ACC112 (cell line): Measurements from ENCODE around the gene AGAP1.
"Not testable (repeated sequence)": the region's sequence is repeated elsewhere in the genome, so short reads cannot be mapped to it uniquely, and the experiment has no call there.

Source experiments
- H2AFZ ChIP-seq: fragments of 200-600 bp; sonication (generic); one replicate; pipeline ENCODE4 v1.6.0; 2017; ENCODE audit warnings: antibody characterized with exemption, low read length; ENCODE audit not compliant: unreplicated experiment
- H3K27ac ChIP-seq: fragments of 200-600 bp; sonication (generic); 2 replicates; pipeline ENCODE4 v1.5.1; 2014; ENCODE audit warnings: low read depth, mild to moderate bottlenecking, antibody characterized with exemption, low read length, moderate library complexity
- H3K27me3 ChIP-seq: fragments of 200-600 bp; sonication (generic); 2 replicates; pipeline ENCODE4 v1.6.1; 2014; ENCODE audit warnings: mild to moderate bottlenecking, antibody characterized with exemption, low read length, moderate library complexity, mixed read lengths; ENCODE audit not compliant: insufficient read depth
- H3K36me3 ChIP-seq: fragments of 200-600 bp; sonication (generic); 2 replicates; pipeline ENCODE4 v1.6.1; 2016; ENCODE audit warnings: mild to moderate bottlenecking, antibody characterized with exemption, low read length, moderate library complexity, mixed read lengths; ENCODE audit not compliant: insufficient read depth
- H3K4me1 ChIP-seq: fragments of 200-600 bp; sonication (generic); one replicate; pipeline ENCODE4 v1.6.1; 2016; ENCODE audit warnings: low read length, mixed read lengths; ENCODE audit not compliant: insufficient read depth, unreplicated experiment, control insufficient read depth
- H3K4me3 ChIP-seq: fragments of 200-600 bp; sonication (generic); 2 replicates; pipeline ENCODE4 v1.5.1; 2014; ENCODE audit warnings: mild to moderate bottlenecking, low read depth, low read length
- H3K79me2 ChIP-seq: fragments of 200-600 bp; sonication (generic); one replicate; pipeline ENCODE4 v1.6.0; 2016; ENCODE audit warnings: low read length; ENCODE audit not compliant: control insufficient read depth, unreplicated experiment, insufficient read depth

Gene AGAP1

GRCh38 chr2:235938611-235939010 lies 444.8 kb downstream of the AGAP1 start:
- H3K79me2 ChIP-seq = no peaks in the 10 kb centered on the region
- H3K27ac ChIP-seq = no peak overlapping the region
- H2AFZ ChIP-seq = no peak overlapping the region
- H3K4me3 ChIP-seq = no peak overlapping the region
- no peaks in the 10 kb centered on the region for H3K27me3 ChIP-seq
- no peaks in the 10 kb centered on the region for H3K4me1 ChIP-seq
- peaks cover 4% of the 10 kb centered on the region; the same call in 1 of the 2 replicates for H3K36me3 ChIP-seq

- Histone ChIP-seq H3K4me1 (no peaks in the 10 kb centered on the region), H3K36me3 (peaks cover 4% of the 10 kb centered on the region; the same call in 1 of the 2 replicates)
These were observed 445.6 kb downstream of the AGAP1 start for GRCh38 chr2:235939471-235939870.

GRCh38 chr2:235940330-235940729 lies 446.5 kb downstream of the AGAP1 start:
- Histone ChIP-seq H3K36me3 (peaks cover 4% of the 10 kb centered on the region; the same call in 1 of the 2 replicates), H3K27me3 (no peaks in the 10 kb centered on the region), H3K4me1 (no peaks in the 10 kb centered on the region), H3K27ac (peak overlapping the region; percentile 63), H2AFZ (no peak overlapping the region), H3K79me2 (no peaks in the 10 kb centered on the region), H3K4me3 (no peak overlapping the region)

More at GRCh38 chr2:235939471-235939870, 445.6 kb downstream of the AGAP1 start:
- no peaks in the 10 kb centered on the region for H3K27me3 ChIP-seq
- H3K27ac ChIP-seq = 0 out of 2 replicates have a peak overlapping the region, but pooled peaks have one; percentile 23
- H3K4me3 ChIP-seq = no peak overlapping the region
- H2AFZ ChIP-seq = no peak overlapping the region
- H3K79me2 ChIP-seq = no peaks in the 10 kb centered on the region

GRCh38 chr2:235944591-235944990 lies 450.7 kb downstream of the AGAP1 start:
- Histone ChIP-seq H2AFZ (no peak overlapping the region), H3K27me3 (no peaks in the 10 kb centered on the region), H3K79me2 (no peaks in the 10 kb centered on the region), H3K36me3 (no peaks in the 10 kb centered on the region), H3K27ac (no peak overlapping the region), H3K4me3 (no peak overlapping the region), H3K4me1 (no peaks in the 10 kb centered on the region)

- no peak overlapping the region for H2AFZ ChIP-seq
- no peaks in the 10 kb centered on the region for H3K36me3 ChIP-seq
- H3K79me2 ChIP-seq = no peaks in the 10 kb centered on the region
- no peak overlapping the region for H3K4me3 ChIP-seq
- no peak overlapping the region for H3K27ac ChIP-seq
- no peaks in the 10 kb centered on the region for H3K4me1 ChIP-seq
- no peaks in the 10 kb centered on the region for H3K27me3 ChIP-seq
These were observed 451.8 kb downstream of the AGAP1 start for GRCh38 chr2:235945608-235946140.

- no peak overlapping the region for H2AFZ ChIP-seq
- H3K4me3 ChIP-seq = no peak overlapping the region
- H3K27ac ChIP-seq = no peak overlapping the region
- no peaks in the 10 kb centered on the region for H3K36me3 ChIP-seq
- no peaks in the 10 kb centered on the region for H3K4me1 ChIP-seq
- no peaks in the 10 kb centered on the region for H3K79me2 ChIP-seq
- no peaks in the 10 kb centered on the region for H3K27me3 ChIP-seq
These were observed 452.7 kb downstream of the AGAP1 start for GRCh38 chr2:235946590-235946989.

- not testable (repeated sequence) for H3K79me2 ChIP-seq, H3K27me3 ChIP-seq, H3K4me1 ChIP-seq, H3K27ac ChIP-seq, H2AFZ ChIP-seq, H3K36me3 ChIP-seq, H3K4me3 ChIP-seq
These were observed 453.2 kb downstream of the AGAP1 start for GRCh38 chr2:235947055-235947454.

- Histone ChIP-seq H3K27me3 (no peaks in the 10 kb centered on the region), H3K79me2 (no peaks in the 10 kb centered on the region), H3K4me3 (no peak overlapping the region), H3K4me1 (no peaks in the 10 kb centered on the region), H3K36me3 (no peaks in the 10 kb centered on the region), H3K27ac (no peak overlapping the region), H2AFZ (no peak overlapping the region)
These were observed 456.0 kb downstream of the AGAP1 start for GRCh38 chr2:235949567-235950472.

GRCh38 chr2:235950473-235950809 lies 456.6 kb downstream of the AGAP1 start:
- no peaks in the 10 kb centered on the region for H3K4me1 ChIP-seq
- no peak overlapping the region for H2AFZ ChIP-seq
- H3K27me3 ChIP-seq = no peaks in the 10 kb centered on the region
- no peak overlapping the region for H3K27ac ChIP-seq
- H3K36me3 ChIP-seq = no peaks in the 10 kb centered on the region
- H3K79me2 ChIP-seq = no peaks in the 10 kb centered on the region
- no peak overlapping the region for H3K4me3 ChIP-seq

- Histone ChIP-seq H2AFZ (no peak overlapping the region), H3K79me2 (no peaks in the 10 kb centered on the region), H3K36me3 (no peaks in the 10 kb centered on the region), H3K27ac (no peak overlapping the region), H3K4me3 (no peak overlapping the region), H3K4me1 (no peaks in the 10 kb centered on the region), H3K27me3 (no peaks in the 10 kb centered on the region)
These were observed 457.6 kb downstream of the AGAP1 start for GRCh38 chr2:235951493-235951892.

GRCh38 chr2:235951982-235952381 lies 458.1 kb downstream of the AGAP1 start:
- H3K36me3 ChIP-seq = no peaks in the 10 kb centered on the region
- H3K4me1 ChIP-seq = no peaks in the 10 kb centered on the region
- H3K27ac ChIP-seq = no peak overlapping the region
- no peak overlapping the region for H2AFZ ChIP-seq
- no peak overlapping the region for H3K4me3 ChIP-seq
- no peaks in the 10 kb centered on the region for H3K27me3 ChIP-seq
- no peaks in the 10 kb centered on the region for H3K79me2 ChIP-seq
